Fibroblast of the aortic adventitia (primary cell): ENCODE results near the gene GMPR2. TPM values are rescaled to one million over a fixed set of nuclear protein-coding genes. Genes with fewer than 3 reads are reported as not detected.

Experiments
- DNase-seq: peaks from one replicate; pipeline ENCODE4 v3.0.0-alpha.2; 2010; ENCODE audit warnings: low read depth
- H3K4me3 ChIP-seq: 2 replicates; pipeline ENCODE4 v1.5.1; 2011; ENCODE audit warnings: low read depth, mild to moderate bottlenecking, control low read depth, low read length, moderate library complexity
- CTCF ChIP-seq: IDR thresholded peaks from 2 replicates; pipeline ENCODE4 v1.5.1; 2011; ENCODE audit warnings: mild to moderate bottlenecking, low read length, control low read depth, inconsistent platforms; ENCODE audit not compliant: insufficient read depth
- total RNA-seq: library from RNA; depleted of rRNA; stranded (reverse); fragments of >200 nt; gene quantifications from 2 replicates; pipeline ENCODE4 v1.2.3, GENCODE V29; 2012; ENCODE audit warnings: low replicate concordance

Gene GMPR2
- total RNA-seq, 1 donor: 53.6 TPM

GRCh38 chr14:24249230-24250021 lies 16.7 kb downstream of the GMPR2 start:
- no peak for TF ChIP-seq CTCF
- no peak overlapping the region for H3K4me3 ChIP-seq
- DNase-seq: no peak

GRCh38 chr14:24250354-24250753 lies 17.6 kb downstream of the GMPR2 start:
- no peak for DNase-seq
- TF ChIP-seq CTCF: no peak
- H3K4me3 ChIP-seq: no peak overlapping the region

- peak; percentile 26 for TF ChIP-seq CTCF
- no peak for DNase-seq
- no peak overlapping the region for H3K4me3 ChIP-seq
Measured at GRCh38 chr14:24251880-24252288, 19.2 kb downstream of the GMPR2 start.

GRCh38 chr14:24252289-24253124 lies 19.8 kb downstream of the GMPR2 start:
- H3K4me3 ChIP-seq: no peak overlapping the region
- no peak for TF ChIP-seq CTCF
- DNase-seq: no peak

- no peak for TF ChIP-seq CTCF
- no peak overlapping the region for H3K4me3 ChIP-seq
- DNase-seq: no peak
Measured at GRCh38 chr14:24253936-24254335, 21.2 kb downstream of the GMPR2 start.

GRCh38 chr14:24254630-24255392 lies 22.1 kb downstream of the GMPR2 start:
- H3K4me3 ChIP-seq: no peak overlapping the region
- no peak for DNase-seq
- no peak for TF ChIP-seq CTCF
